Panc1 (cell line): ENCODE measurements around the gene IWS1. TPM values are rescaled to one million over a fixed set of nuclear protein-coding genes. Genes with fewer than 3 reads are reported as not detected.

Experiments used
- ATAC-seq: fragments of 200-7000 bp; cut with Tn5 transposase; 2 replicates; pipeline ENCODE4 v1.9.1; 2020; ENCODE audit warnings: mild to moderate bottlenecking, moderate library complexity
- BruUV-seq: library from RNA; stranded (reverse); fragments of 400-500 nt; replicated peaks from 2 replicates; lab custom pipeline; 2021; lab: Mats Ljungman, UMichigan
- CTCF ChIA-PET: fragments of 300-600 bp; sonication (Branson Sonifier 250); formaldehyde crosslinking; loops from one replicate; lab custom pipeline; 2022; ENCODE audit warnings: antibody characterized with exemption; lab: Charles Lee
- POLR2A ChIA-PET: fragments of 300-600 bp; sonication (Branson Sonifier 250); formaldehyde crosslinking; loops from one replicate; lab custom pipeline; 2022; ENCODE audit warnings: antibody characterized with exemption; lab: Charles Lee
- DNase-seq: peaks from one replicate; pipeline ENCODE4 v3.0.0-alpha.2; 2010; ENCODE audit warnings: low read depth, low spot score
- H3K27ac ChIP-seq: 2 replicates; pipeline ENCODE4 v1.5.1; 2011; ENCODE audit warnings: mild to moderate bottlenecking, low read length, inconsistent platforms
- H3K27me3 ChIP-seq: fragments of 200-500 bp; sonication (Bioruptor generic); 2 replicates; pipeline ENCODE4 v1.6.0; 2014; ENCODE audit warnings: low read length, inconsistent platforms; ENCODE audit not compliant: control insufficient read depth, insufficient read depth
- H3K36me3 ChIP-seq: fragments of 200-500 bp; sonication (Bioruptor generic); 2 replicates; pipeline ENCODE4 v1.5.1; 2014; ENCODE audit warnings: inconsistent platforms, mild to moderate bottlenecking, low read length, moderate library complexity; ENCODE audit not compliant: control insufficient read depth, insufficient read depth
- H3K4me1 ChIP-seq: 2 replicates; pipeline ENCODE4 v1.5.1; 2011; ENCODE audit warnings: inconsistent platforms, mild to moderate bottlenecking, low read length, moderate library complexity; ENCODE audit not compliant: control insufficient read depth, insufficient read depth
- H3K4me3 ChIP-seq, 2 experiments: 2 replicates each; pipeline ENCODE4 v1.5.1; 2011 to 2012; ENCODE audit warnings: low read depth in 2 of 2, low read length in 2 of 2, mild to moderate bottlenecking in 2 of 2, inconsistent platforms in 1 of 2, moderate library complexity in 1 of 2
- H3K9me3 ChIP-seq: fragments of 200-500 bp; sonication (Bioruptor generic); 2 replicates; pipeline ENCODE4 v1.5.1; 2014; ENCODE audit warnings: low read depth, mild to moderate bottlenecking, inconsistent platforms, low read length, moderate library complexity; ENCODE audit not compliant: control insufficient read depth, insufficient read depth
- CTCF ChIP-seq: fragments of 450-650 bp; IDR thresholded peaks from 2 replicates; pipeline ENCODE4 v1.5.1; 2017; ENCODE audit warnings: mild to moderate bottlenecking
- POLR2AphosphoS5 ChIP-seq: IDR thresholded peaks from 2 replicates; pipeline ENCODE4 v1.6.1; 2012; ENCODE audit warnings: mild to moderate bottlenecking, low read depth, low read length, moderate library complexity
- REST ChIP-seq, 2 experiments: IDR thresholded peaks; 2 replicates each; pipeline ENCODE4 v1.6.1; 2011 to 2012; ENCODE audit warnings: low read depth in 2 of 2, control low read depth in 1 of 2, low read length in 1 of 2, mild to moderate bottlenecking in 1 of 2, moderate library complexity in 1 of 2; ENCODE audit not compliant: insufficient read depth in 1 of 2
- SIN3A ChIP-seq: IDR thresholded peaks from 2 replicates; pipeline ENCODE4 v1.6.1; 2012; ENCODE audit warnings: low read depth, mild to moderate bottlenecking, low read length, moderate library complexity, borderline replicate concordance; ENCODE audit not compliant: insufficient read depth
- TCF7L2 ChIP-seq: IDR thresholded peaks from 2 replicates; pipeline ENCODE4 v1.6.1; 2011; ENCODE audit warnings: mild to moderate bottlenecking, low read depth, low read length, inconsistent platforms
- in situ Hi-C: cut with HindIII; loops from 2 replicates; pipeline ENCODE4 v1.10.0; 2016; ENCODE audit warnings: low sequenced_read_pairs, low pct_unique_long_range_greater_than_20kb
- intact Hi-C: fragments of 100-400 bp; cut with micrococcal nuclease; formaldehyde crosslinking; loops from one replicate; pipeline ENCODE4 v1.10.0; 2022; ENCODE audit not compliant: unreplicated experiment
- total RNA-seq: library from RNA; stranded (reverse); gene quantifications from one replicate; pipeline ENCODE4 v1.2.1, GENCODE V29; 2021; ENCODE audit not compliant: unreplicated experiment

IWS1 gene
- total RNA-seq, 1 experiment from 2014 or later, result 48.6 TPM

- intact Hi-C loops (no loop called here), in situ Hi-C loops (no loop called here)
- ChIA-PET POLR2A (no interaction called here), CTCF (no interaction called here)
- Histone ChIP-seq H3K36me3 (no peaks in the 10 kb centered on the region), H3K27me3 (no peaks in the 10 kb centered on the region), H3K9me3 (no peaks in the 10 kb centered on the region), H3K27ac (no peak overlapping the region), H3K4me1 (no peaks in the 10 kb centered on the region), H3K4me3 (no peak overlapping the region)
- DNase-seq (no peak), ATAC-seq (no peak)
- TF ChIP-seq CTCF (no peak), TCF7L2 (no peak)
- no TSS peak for BruUV-seq
Measured at GRCh38 chr2:127463155-127463991, 62.9 kb downstream of the IWS1 start.

- BruUV-seq, result no TSS peak
- intact Hi-C loops (no loop called here), in situ Hi-C loops (no loop called here)
- Histone ChIP-seq H3K36me3 (no peaks in the 10 kb centered on the region), H3K27ac (no peak overlapping the region), H3K27me3 (no peaks in the 10 kb centered on the region), H3K4me1 (no peaks in the 10 kb centered on the region), H3K9me3 (no peaks in the 10 kb centered on the region), H3K4me3 (no peak overlapping the region)
- TF ChIP-seq TCF7L2, result no peak
- no peak for TF ChIP-seq SIN3A
- TF ChIP-seq CTCF, result no peak
- TF ChIP-seq POLR2AphosphoS5, result no peak
- TF ChIP-seq REST (IDR thresholded peaks at IDR 0.05; ENCODE audit: insufficient read depth in 1 of 2, low read depth in 2 of 2, low read length in 1 of 2), result no peak
- DNase-seq, result no peak
- ATAC-seq, result no peak
- ChIA-PET CTCF (no interaction called here), POLR2A (no interaction called here)
Measured at GRCh38 chr2:127462461-127462860, 63.8 kb downstream of the IWS1 start.
